Left hindlimb (tissue), 1 donor: ENCODE results near the gene CT45A8.
"Not testable (repeated sequence)": the region's sequence is repeated elsewhere in the genome, so short reads cannot be mapped to it uniquely, and the experiment has no call there.

Source experiments
- DNase-seq: peaks from one replicate; pipeline ENCODE4 v3.0.0-alpha.2; 2018

The CT45A8 gene, protein sequence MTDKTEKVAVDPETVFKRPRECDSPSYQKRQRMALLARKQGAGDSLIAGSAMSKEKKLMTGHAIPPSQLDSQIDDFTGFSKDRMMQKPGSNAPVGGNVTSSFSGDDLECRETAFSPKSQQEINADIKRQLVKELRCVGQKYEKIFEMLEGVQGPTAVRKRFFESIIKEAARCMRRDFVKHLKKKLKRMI

DNA sequence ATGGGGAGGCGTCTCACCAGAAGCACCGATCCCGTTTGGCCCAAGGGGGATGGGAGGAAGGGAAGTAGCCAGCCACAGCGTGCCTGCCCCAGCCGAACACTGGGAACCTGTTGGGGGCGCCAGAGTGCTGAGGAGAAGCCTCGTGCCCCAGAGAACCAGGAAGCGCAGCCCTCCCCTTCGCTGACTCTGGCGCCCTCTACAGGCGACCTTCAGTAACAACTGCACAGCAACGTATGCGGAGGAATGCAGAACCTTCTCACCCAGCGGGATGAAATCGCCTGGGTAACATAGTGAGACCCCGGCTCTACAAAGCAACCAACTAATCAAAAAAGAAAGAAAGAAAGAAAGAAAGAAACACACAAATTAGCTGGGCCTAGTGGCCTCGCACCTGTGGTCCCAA is at the start of gene CT45A8:
Gene CT45A8, minus strand, starts transcription at position 101 of the 400 bp plus-strand sequence. CDS start 3,755 bp downstream, outside the sequence.
- DNase-seq = not testable (repeated sequence)

DNA sequence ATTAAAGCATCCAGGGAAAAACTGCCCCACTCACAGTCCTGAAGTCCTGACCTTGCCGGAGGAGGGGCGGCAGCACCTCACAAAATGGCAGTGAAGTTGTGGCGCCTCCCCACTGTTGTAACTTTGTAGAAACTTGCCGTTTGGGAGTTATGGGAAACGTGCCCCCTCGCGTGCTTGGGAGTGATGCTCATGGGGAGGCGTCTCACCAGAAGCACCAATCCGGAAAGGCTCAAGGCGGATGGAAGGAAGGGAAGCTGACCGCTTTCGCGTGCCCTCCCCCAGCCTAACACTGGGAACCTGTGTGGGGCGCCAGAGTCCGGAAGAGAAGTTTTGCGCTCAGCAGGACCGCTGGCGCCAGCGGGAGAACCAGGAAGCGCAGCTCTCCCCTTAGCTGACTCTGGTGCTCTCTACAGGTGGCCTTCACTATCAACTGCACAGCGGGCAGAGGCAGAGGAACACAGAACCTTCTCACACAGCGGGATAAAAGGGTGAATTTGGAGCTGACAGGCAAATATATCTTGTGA is 39.0 kb upstream of the CT45A8 start, which contains the start of the genes CT45A10 and SAGE1:
Gene CT45A10, minus strand, starts transcription at position 151 of the 524 bp plus-strand sequence. CDS start 8,100 bp downstream, outside the sequence.
Gene SAGE1, plus strand, starts transcription at position 423 of the 524 bp plus-strand sequence. CDS start 2,527 bp downstream, outside the sequence.
- DNase-seq = no peak

DNA sequence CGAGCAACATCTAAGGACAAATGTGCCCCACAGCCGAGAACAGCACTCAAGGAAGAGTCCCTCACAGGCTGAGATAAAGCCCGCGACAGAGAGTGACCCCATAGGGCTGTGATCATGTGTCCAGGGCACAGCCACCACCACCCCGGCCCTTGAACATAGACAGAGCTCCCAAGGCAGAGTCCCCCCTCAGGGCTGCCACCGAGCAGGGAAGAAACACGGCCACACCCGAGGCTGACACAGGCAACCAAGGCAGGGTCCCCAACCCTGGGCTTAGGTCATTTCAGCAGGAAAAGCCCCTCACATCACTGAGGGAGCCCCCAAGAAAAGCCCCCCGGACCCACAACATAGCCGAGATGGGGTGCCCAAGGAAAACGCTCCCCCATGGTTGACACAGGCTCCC is 38.4 kb upstream of the CT45A8 start:
- no peak for DNase-seq

DNA sequence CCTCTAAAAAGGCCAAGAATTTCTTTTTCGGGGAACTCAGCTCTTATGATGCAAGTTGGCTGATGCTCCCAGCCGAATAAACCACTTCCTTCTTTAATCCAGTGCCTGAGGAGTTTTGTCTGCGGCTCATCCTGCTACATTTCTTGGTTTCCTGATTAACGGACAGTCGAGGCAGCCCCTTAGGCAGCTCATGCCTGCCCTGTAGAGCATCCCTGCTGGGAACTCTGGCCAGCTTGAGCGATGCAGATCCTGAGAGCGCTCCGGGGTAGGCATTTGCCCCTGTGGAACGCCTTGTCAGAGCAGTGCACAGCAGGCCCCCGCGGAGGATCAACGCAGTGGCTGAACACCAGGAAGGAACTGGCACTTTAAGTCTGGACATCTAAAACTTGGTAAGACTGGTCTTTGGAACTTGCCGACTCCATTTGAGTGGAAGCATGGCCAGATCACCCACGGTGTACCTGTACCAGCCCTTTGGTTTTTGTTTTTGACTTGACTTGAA is 35.8 kb upstream of the CT45A8 start:
- no peak for DNase-seq

DNA sequence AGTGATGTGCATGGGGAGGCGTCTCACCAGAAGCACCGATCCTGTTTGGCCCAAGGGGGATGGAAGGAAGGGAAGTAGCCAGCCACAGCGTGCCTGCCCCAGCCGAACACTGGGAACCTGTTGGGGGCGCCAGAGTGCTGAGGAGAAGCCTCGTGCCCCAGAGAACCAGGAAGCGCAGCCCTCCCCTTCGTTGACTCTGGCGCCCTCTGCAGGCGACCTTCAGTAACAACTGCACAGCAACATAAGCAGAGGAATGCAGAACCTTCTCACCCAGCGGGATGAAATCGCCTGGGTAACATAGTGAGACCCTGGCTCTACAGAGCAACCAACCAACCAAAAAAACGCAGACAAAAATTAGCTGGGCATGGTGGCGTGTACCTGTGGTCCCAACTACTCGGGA is 34.6 kb upstream of the CT45A8 start:
- not testable (repeated sequence) for DNase-seq

DNA sequence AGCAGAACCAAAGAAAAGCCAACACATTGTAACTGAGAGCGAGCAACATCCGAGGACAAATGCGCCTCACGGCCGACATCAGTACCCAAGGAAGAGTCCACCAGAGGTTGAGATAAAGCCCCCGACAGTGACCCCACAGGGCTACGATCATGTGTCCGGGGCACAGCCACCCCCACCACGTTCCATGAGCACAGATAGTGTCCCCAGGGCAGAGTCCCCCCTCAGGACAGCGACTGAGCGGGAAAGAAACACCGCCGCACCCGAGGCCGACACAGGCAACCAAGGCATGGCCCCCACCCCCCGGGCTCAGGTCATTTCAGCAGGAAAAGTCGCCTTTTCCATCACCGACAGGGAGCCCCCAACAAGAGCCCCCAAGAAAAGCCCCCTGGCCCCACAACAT is 33.9 kb upstream of the CT45A8 start:
- not testable (repeated sequence) for DNase-seq

DNA sequence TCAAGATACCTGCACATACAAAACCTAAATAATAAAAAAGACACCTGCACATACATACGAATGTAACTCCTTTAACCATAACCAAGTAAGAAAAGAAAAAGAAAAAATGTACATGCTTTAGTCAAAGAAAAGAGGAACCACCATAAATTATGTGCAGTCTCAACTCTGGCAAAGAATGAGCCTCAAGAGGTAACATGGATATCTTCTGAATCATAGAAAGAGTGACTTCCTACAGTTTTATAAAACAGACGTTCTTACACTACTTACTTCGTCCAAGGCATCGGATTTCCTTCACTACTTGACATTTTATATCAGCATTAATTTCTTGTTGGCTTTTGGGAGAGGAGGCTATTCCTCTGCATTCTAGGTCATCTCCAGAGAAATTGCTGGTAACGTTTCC is 28.4 kb upstream of the CT45A8 start:
- DNase-seq = not testable (repeated sequence)

DNA sequence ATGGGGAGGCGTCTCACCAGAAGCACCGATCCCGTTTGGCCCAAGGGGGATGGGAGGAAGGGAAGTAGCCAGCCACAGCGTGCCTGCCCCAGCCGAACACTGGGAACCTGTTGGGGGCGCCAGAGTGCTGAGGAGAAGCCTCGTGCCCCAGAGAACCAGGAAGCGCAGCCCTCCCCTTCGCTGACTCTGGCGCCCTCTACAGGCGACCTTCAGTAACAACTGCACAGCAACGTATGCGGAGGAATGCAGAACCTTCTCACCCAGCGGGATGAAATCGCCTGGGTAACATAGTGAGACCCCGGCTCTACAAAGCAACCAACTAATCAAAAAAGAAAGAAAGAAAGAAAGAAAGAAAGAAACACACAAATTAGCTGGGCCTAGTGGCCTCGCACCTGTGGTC is 17.4 kb upstream of the CT45A8 start, which contains the start of gene CT45A9:
Gene CT45A9, minus strand, starts transcription at position 101 of the 400 bp plus-strand sequence. CDS start 3,751 bp downstream, outside the sequence.
- DNase-seq = not testable (repeated sequence)

DNA sequence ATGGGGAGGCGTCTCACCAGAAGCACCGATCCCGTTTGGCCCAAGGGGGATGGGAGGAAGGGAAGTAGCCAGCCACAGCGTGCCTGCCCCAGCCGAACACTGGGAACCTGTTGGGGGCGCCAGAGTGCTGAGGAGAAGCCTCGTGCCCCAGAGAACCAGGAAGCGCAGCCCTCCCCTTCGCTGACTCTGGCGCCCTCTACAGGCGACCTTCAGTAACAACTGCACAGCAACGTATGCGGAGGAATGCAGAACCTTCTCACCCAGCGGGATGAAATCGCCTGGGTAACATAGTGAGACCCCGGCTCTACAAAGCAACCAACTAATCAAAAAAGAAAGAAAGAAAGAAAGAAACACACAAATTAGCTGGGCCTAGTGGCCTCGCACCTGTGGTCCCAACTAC is 17.2 kb downstream of the CT45A8 start, which contains the start of gene CT45A7:
Gene CT45A7, minus strand, starts transcription at position 101 of the 400 bp plus-strand sequence. CDS start 3,747 bp downstream, outside the sequence.
- not testable (repeated sequence) for DNase-seq

DNA sequence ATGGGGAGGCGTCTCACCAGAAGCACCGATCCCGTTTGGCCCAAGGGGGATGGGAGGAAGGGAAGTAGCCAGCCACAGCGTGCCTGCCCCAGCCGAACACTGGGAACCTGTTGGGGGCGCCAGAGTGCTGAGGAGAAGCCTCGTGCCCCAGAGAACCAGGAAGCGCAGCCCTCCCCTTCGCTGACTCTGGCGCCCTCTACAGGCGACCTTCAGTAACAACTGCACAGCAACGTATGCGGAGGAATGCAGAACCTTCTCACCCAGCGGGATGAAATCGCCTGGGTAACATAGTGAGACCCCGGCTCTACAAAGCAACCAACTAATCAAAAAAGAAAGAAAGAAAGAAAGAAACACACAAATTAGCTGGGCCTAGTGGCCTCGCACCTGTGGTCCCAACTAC is 34.4 kb downstream of the CT45A8 start, which contains the start of gene CT45A2:
Gene CT45A2, minus strand, starts transcription at position 101 of the 400 bp plus-strand sequence. CDS start 3,747 bp downstream, outside the sequence.
- DNase-seq = not testable (repeated sequence)

DNA sequence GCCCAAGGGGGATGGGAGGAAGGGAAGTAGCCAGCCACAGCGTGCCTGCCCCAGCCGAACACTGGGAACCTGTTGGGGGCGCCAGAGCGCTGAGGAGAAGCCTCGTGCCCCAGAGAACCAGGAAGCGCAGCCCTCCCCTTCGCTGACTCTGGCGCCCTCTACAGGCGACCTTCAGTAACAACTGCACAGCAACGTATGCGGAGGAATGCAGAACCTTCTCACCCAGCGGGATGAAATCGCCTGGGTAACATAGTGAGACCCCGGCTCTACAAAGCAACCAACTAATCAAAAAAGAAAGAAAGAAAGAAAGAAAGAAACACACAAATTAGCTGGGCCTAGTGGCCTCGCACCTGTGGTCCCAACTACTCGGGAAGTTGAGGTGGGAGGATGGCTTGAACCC is 51.7 kb downstream of the CT45A8 start, which contains the start of gene CT45A6:
Gene CT45A6, minus strand, starts transcription at position 101 of the 400 bp plus-strand sequence. CDS start 3,794 bp downstream, outside the sequence.
- not testable (repeated sequence) for DNase-seq
